T-helper 1 cell treated with Interleukin-12 subunit alpha and Interleukin-12 subunit beta and Interleukin-4 antibody, amounts not matched to agents 30 μg/mL and 1 μg/mL, for 36 hours (primary cell): ENCODE data around the gene ORM2.

Source experiments
- H3K27ac Mint-ChIP-seq: one replicate; pipeline ENCODE4 v1.8.0; 2021; ENCODE audit warnings: mild to moderate bottlenecking, mixed read lengths
- H3K27me3 Mint-ChIP-seq: one replicate; pipeline ENCODE4 v1.8.0; 2021; ENCODE audit warnings: low read depth, mixed read lengths
- H3K36me3 Mint-ChIP-seq: one replicate; pipeline ENCODE4 v1.8.0; 2021; ENCODE audit warnings: low read depth, mixed read lengths
- H3K4me1 Mint-ChIP-seq: one replicate; pipeline ENCODE4 v1.8.0; 2021; ENCODE audit warnings: low read depth, mixed read lengths
- H3K4me3 Mint-ChIP-seq: one replicate; pipeline ENCODE4 v1.8.0; 2021; ENCODE audit warnings: mild to moderate bottlenecking, moderate library complexity, mixed read lengths
- H3K9me3 Mint-ChIP-seq: one replicate; pipeline ENCODE4 v1.8.0; 2021; ENCODE audit warnings: mixed read lengths

ORM2 gene

GRCh38 chr9:114355821-114356220, 26.2 kb downstream of the ORM2 start:
- H3K9me3 Mint-ChIP-seq = no peaks in the 10 kb centered on the region
- peaks cover 28% of the 10 kb centered on the region for H3K4me1 Mint-ChIP-seq
- H3K4me3 Mint-ChIP-seq = no peak overlapping the region
- H3K36me3 Mint-ChIP-seq = peaks cover 41% of the 10 kb centered on the region
- no peaks in the 10 kb centered on the region for H3K27me3 Mint-ChIP-seq
- no peak overlapping the region for H3K27ac Mint-ChIP-seq

GRCh38 chr9:114356792-114357191, 27.1 kb downstream of the ORM2 start:
- H3K36me3 Mint-ChIP-seq = peaks cover 43% of the 10 kb centered on the region
- no peaks in the 10 kb centered on the region for H3K9me3 Mint-ChIP-seq
- no peaks in the 10 kb centered on the region for H3K27me3 Mint-ChIP-seq
- no peak overlapping the region for H3K4me3 Mint-ChIP-seq
- H3K27ac Mint-ChIP-seq = no peak overlapping the region
- peaks cover 35% of the 10 kb centered on the region for H3K4me1 Mint-ChIP-seq

DNA sequence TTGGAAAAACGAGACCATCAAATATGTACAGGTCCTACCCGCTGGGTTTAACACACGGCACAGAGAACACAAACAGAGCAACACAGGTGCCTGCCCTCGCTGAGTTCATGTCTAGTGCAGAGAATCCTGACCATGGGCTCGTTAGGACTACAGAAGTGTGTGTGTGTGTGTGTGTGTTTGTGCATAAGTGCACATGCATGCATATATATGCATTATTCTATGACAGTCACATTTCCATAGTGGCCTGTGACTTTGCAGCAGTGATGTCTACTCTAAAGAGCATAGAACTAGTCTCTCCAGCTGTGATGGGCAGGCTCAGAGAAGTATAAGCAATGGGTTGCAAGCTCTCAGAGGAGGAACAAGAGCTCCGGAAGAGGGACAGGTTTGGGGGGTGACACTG, 27.7 kb downstream of the ORM2 start:
- peaks cover 43% of the 10 kb centered on the region for H3K36me3 Mint-ChIP-seq
- no peak overlapping the region for H3K4me3 Mint-ChIP-seq
- peak overlapping the region; percentile 52 for H3K27ac Mint-ChIP-seq
- no peaks in the 10 kb centered on the region for H3K9me3 Mint-ChIP-seq
- H3K4me1 Mint-ChIP-seq = peaks cover 32% of the 10 kb centered on the region
- H3K27me3 Mint-ChIP-seq = no peaks in the 10 kb centered on the region

- H3K4me3 Mint-ChIP-seq = no peak overlapping the region
- H3K36me3 Mint-ChIP-seq = peaks cover 42% of the 10 kb centered on the region
- no peak overlapping the region for H3K27ac Mint-ChIP-seq
- H3K9me3 Mint-ChIP-seq = no peaks in the 10 kb centered on the region
- H3K4me1 Mint-ChIP-seq = peaks cover 34% of the 10 kb centered on the region
- no peaks in the 10 kb centered on the region for H3K27me3 Mint-ChIP-seq
These were observed 28.3 kb downstream of the ORM2 start for GRCh38 chr9:114357911-114358328.

GRCh38 chr9:114359801-114360200, 30.1 kb downstream of the ORM2 start:
- Mint-ChIP-seq H3K9me3 (no peaks in the 10 kb centered on the region), H3K36me3 (peaks cover 60% of the 10 kb centered on the region), H3K4me3 (no peak overlapping the region), H3K27me3 (no peaks in the 10 kb centered on the region), H3K4me1 (peaks cover 53% of the 10 kb centered on the region), H3K27ac (peak overlapping the region; percentile 70)

DNA sequence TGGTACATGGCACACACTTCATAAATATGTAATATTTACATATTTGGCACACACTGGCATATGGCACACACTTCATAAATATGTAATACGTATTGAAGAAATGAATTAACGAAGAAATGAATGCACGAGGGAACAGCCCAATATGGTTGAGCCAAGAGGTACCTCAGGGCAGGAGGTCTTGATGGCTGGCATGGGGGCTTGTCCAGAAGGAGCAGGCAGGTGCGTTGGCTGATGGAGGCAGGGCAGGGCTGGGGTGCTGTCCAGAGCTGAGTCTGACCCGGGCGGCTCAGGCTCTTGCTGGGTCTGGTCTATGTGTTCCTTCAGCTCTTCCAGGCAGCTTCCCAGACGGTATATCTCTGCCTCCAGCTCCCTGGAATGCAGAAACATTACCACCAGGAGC, 31.9 kb downstream of the ORM2 start:
- Mint-ChIP-seq H3K27me3 (no peaks in the 10 kb centered on the region), H3K4me3 (no peak overlapping the region), H3K36me3 (peaks cover 66% of the 10 kb centered on the region), H3K27ac (peak overlapping the region; percentile 53), H3K9me3 (no peaks in the 10 kb centered on the region), H3K4me1 (peaks cover 60% of the 10 kb centered on the region)

DNA sequence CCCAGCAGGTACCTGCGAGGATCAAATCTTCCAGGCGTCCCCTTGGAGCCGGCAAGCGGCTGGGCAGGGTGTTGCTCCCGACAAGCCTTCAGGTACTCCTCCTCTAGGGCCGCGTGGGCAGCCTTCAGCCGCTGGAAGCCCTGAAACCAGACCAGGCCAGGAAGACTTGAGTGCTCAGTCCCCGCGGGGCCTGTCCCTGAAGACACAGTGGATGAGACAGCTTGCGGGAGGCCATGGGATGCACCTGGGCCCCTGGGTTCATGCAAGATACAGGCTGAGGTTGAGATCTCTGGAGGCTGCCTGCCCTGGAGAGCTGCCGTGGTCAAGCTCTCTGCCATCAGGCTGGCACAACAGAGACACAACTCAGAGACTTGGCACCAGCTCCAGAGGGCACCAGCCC, 32.7 kb downstream of the ORM2 start:
- peaks cover 69% of the 10 kb centered on the region for H3K36me3 Mint-ChIP-seq
- H3K9me3 Mint-ChIP-seq = no peaks in the 10 kb centered on the region
- peaks cover 63% of the 10 kb centered on the region for H3K4me1 Mint-ChIP-seq
- no peak overlapping the region for H3K4me3 Mint-ChIP-seq
- no peaks in the 10 kb centered on the region for H3K27me3 Mint-ChIP-seq
- H3K27ac Mint-ChIP-seq = no peak overlapping the region

GRCh38 chr9:114363424-114363823, 33.8 kb downstream of the ORM2 start:
- H3K36me3 Mint-ChIP-seq = peaks cover 73% of the 10 kb centered on the region
- H3K9me3 Mint-ChIP-seq = no peaks in the 10 kb centered on the region
- H3K27me3 Mint-ChIP-seq = no peaks in the 10 kb centered on the region
- H3K4me3 Mint-ChIP-seq = peak overlapping the region; percentile 7
- peaks cover 64% of the 10 kb centered on the region for H3K4me1 Mint-ChIP-seq
- peak overlapping the region; percentile 84 for H3K27ac Mint-ChIP-seq

DNA sequence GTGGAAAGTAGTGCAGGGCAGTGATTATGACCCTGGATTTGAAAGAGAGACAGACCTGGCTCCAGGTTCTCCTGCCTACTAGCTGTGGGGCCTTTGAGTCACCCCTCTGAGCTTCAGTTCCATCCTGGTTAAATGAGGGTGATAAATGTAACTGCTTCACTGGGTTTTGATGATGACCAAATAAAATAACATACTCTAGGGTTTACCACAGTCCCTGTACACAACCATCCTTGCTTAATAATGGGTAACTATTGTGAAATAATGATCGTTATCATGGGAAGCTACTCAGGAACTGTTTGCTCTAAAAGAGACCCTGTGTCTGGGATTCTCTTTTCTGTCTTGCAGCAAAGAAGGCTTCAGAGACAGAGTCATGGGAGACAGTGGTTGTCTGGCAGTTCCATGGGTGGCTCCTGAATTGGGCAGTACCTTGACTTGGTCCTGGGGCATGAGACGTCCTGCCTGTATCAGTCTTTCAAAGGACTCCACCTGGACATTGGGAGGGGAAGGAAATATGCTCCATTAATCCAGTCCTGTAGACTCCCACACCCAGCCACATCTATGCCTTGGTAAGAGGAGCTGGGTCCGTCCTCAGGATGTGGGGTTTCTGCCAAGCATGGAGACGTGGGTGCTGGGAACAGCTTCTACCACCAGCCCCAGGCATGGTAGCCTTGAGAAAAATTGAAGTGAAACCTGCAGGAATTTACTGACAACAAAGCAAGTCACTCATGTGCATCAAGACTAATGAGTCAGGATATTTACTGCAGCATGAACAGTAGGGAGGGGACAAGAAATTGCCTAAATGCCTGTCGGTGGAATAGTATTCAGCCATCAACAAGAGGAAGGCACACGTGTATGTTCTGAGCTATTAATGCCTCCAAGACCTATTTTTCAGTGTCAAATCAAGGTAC, 34.7 kb downstream of the ORM2 start:
- Mint-ChIP-seq H3K27ac (peak overlapping the region; percentile 84), H3K27me3 (no peaks in the 10 kb centered on the region), H3K4me1 (peaks cover 68% of the 10 kb centered on the region), H3K9me3 (no peaks in the 10 kb centered on the region), H3K4me3 (peak overlapping the region; percentile 46), H3K36me3 (peaks cover 78% of the 10 kb centered on the region)

GRCh38 chr9:114365194-114365593, 35.5 kb downstream of the ORM2 start:
- H3K27me3 Mint-ChIP-seq = no peaks in the 10 kb centered on the region
- peaks cover 68% of the 10 kb centered on the region for H3K4me1 Mint-ChIP-seq
- H3K27ac Mint-ChIP-seq = no peak overlapping the region
- H3K36me3 Mint-ChIP-seq = peaks cover 78% of the 10 kb centered on the region
- H3K4me3 Mint-ChIP-seq = no peak overlapping the region
- H3K9me3 Mint-ChIP-seq = no peaks in the 10 kb centered on the region

- Mint-ChIP-seq H3K4me1 (peaks cover 64% of the 10 kb centered on the region), H3K27me3 (no peaks in the 10 kb centered on the region), H3K9me3 (no peaks in the 10 kb centered on the region), H3K27ac (peak overlapping the region; percentile 91), H3K36me3 (peaks cover 71% of the 10 kb centered on the region), H3K4me3 (peak overlapping the region; percentile 74)
These were observed 36.9 kb downstream of the ORM2 start for GRCh38 chr9:114366334-114367128.

GRCh38 chr9:114367366-114367765, 37.7 kb downstream of the ORM2 start:
- no peaks in the 10 kb centered on the region for H3K9me3 Mint-ChIP-seq

DNA sequence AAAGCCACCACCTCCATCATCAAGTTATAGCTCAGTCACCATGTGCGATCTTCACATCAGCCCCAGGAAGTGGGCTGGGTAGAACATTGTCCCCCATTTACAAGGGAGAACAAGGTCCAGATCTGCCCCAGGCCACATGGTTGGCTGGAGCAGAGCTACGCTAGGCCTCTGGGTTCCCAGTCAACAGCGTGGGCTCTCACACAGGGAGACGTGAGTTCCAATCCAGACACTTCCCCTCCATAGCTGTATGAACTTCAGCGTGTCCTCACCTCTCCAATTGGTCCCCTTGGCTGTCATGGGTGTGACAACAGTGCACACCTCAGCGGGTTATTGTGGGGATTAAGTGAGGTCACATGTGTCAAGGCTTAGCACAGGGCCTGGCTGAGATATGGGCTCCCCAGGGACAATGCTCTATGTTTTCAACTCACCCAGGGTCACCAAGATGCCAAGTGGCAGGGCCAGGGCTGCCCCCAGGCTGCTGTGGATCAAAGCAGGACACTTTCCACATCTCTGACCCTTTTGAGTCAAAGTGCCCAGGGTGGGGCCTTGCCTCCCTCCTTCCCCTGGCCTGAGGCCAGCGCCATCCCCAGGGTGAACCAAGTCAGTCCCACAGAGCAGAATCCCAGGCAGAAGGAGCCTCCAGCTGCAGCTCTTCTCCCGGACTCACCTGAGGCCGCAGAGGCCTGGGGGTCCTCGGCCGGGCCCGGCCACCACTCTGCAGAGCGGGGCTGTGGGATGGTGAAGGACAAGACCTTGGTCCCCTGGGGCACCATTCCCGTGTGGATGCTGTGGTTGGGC, 38.3 kb downstream of the ORM2 start:
- H3K36me3 Mint-ChIP-seq = peaks cover 77% of the 10 kb centered on the region
- H3K9me3 Mint-ChIP-seq = no peaks in the 10 kb centered on the region
- H3K27ac Mint-ChIP-seq = peak overlapping the region; percentile 91
- H3K27me3 Mint-ChIP-seq = no peaks in the 10 kb centered on the region
- H3K4me1 Mint-ChIP-seq = peaks cover 74% of the 10 kb centered on the region
- H3K4me3 Mint-ChIP-seq = peak overlapping the region; percentile 52

More at GRCh38 chr9:114367366-114367765, 37.7 kb downstream of the ORM2 start:
- Mint-ChIP-seq H3K27me3 (no peaks in the 10 kb centered on the region), H3K36me3 (peaks cover 74% of the 10 kb centered on the region), H3K4me3 (peak overlapping the region; percentile 74), H3K4me1 (peaks cover 71% of the 10 kb centered on the region), H3K27ac (peak overlapping the region; percentile 91)
